Liver (tissue), 3 donors: ENCODE results near the gene NDUFA3.

ENCODE experiments used
- EGR1 ChIP-seq, 2 donors: IDR thresholded peaks; 2 replicates each; pipeline ENCODE4 v1.6.1; 2016 to 2018; ENCODE audit warnings: antibody characterized with exemption in 2 of 2, low read depth in 2 of 2
- GABPA ChIP-seq, 2 donors: IDR thresholded peaks in 1 of 2; conservative IDR thresholded peaks in 1 of 2; 2 replicates each; pipeline ENCODE4 v1.6.1; 2016; ENCODE audit warnings: antibody characterized with exemption in 2 of 2, mild to moderate bottlenecking in 1 of 2, moderate library complexity in 1 of 2
- HNF4G ChIP-seq: IDR thresholded peaks from 2 replicates; pipeline ENCODE4 v1.6.1; 2016; ENCODE audit warnings: antibody characterized with exemption
- JUND ChIP-seq, 2 donors: IDR thresholded peaks; 2 replicates each; pipeline ENCODE4 v1.6.1; 2016; ENCODE audit warnings: antibody characterized with exemption in 2 of 2
- RAD21 ChIP-seq, 2 donors: IDR thresholded peaks; 2 replicates each; pipeline ENCODE4 v1.6.1; 2016; ENCODE audit warnings: antibody characterized with exemption in 2 of 2, mild to moderate bottlenecking in 2 of 2
- RXRA ChIP-seq, 2 donors: IDR thresholded peaks; 2 replicates each; pipeline ENCODE4 v1.6.1; 2017 to 2018; ENCODE audit warnings: antibody characterized with exemption in 2 of 2, mild to moderate bottlenecking in 1 of 2
- SP1 ChIP-seq: IDR thresholded peaks from 2 replicates; pipeline ENCODE4 v1.6.1; 2018; ENCODE audit warnings: antibody characterized with exemption, mild to moderate bottlenecking
- YY1 ChIP-seq: IDR thresholded peaks from 2 replicates; pipeline ENCODE4 v1.6.1; 2016; ENCODE audit warnings: antibody characterized with exemption, mild to moderate bottlenecking
- TF ChIP-seq, protein P1 (sequence below): fragments of 150-350 bp; IDR thresholded peaks from 2 replicates; pipeline ENCODE4 v1.5.1; 2017; ENCODE audit warnings: improper control_type of control experiment, low read depth, low read length; ENCODE audit not compliant: missing input control
- TF ChIP-seq, protein P2 (sequence below): IDR thresholded peaks from 2 replicates; pipeline ENCODE4 v1.6.1; 2016; ENCODE audit warnings: antibody characterized with exemption, mild to moderate bottlenecking
- donor health status: healthy.
- donor health status: healthy.

DNA sequence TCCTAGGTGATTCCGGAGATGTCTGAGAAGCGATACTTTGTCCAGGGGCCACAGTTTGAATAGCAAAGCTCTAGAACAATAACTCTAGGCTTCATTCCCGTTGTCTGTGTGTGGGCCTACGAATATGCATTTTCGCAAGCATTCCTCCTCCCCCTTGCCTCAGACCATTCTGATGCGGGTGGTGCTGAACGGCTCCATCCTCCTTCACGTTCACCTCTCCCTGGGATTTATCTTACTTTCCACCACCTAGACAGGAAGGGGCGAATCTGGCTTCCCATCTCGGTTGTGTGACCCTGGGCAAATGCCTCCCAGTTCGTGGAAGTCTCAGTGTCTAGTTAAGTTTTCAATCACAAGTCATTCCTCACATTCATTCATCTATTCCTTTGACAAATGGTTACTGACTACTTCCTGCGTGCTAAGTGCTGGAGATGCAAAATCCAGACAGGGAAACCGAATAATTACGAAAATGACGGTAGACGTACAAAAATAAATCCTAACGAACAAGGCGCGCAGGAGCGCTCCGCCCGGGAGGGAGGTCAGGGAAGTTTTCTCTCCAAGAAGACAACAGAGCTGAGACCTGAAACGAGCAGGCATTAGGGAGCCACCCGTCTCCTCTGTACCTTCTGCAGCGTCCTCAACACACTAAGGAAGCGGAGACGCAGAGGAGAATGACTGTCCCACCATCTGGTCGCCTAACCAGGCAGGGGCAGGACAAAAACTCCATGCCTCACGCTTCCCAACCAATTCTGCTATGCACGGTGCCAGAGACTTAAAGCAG, 33.6 kb downstream of the NDUFA3 start:
- TF ChIP-seq JUND (IDR thresholded peaks at IDR 0.05) (no peak), GABPA (IDR thresholded peaks at IDR 0.05 in 1 of 2, conservative IDR thresholded peaks at IDR 0.05 in 1 of 2) (no peak), SP1 (no peak), YY1 (no peak), EGR1 (IDR thresholded peaks at IDR 0.05; ENCODE audit: low read depth in 2 of 2) (no peak), RAD21 (IDR thresholded peaks at IDR 0.05) (no peak), RXRA (IDR thresholded peaks at IDR 0.05) (no peak), HNF4G (no peak)
- TF ChIP-seq, protein P1, sequence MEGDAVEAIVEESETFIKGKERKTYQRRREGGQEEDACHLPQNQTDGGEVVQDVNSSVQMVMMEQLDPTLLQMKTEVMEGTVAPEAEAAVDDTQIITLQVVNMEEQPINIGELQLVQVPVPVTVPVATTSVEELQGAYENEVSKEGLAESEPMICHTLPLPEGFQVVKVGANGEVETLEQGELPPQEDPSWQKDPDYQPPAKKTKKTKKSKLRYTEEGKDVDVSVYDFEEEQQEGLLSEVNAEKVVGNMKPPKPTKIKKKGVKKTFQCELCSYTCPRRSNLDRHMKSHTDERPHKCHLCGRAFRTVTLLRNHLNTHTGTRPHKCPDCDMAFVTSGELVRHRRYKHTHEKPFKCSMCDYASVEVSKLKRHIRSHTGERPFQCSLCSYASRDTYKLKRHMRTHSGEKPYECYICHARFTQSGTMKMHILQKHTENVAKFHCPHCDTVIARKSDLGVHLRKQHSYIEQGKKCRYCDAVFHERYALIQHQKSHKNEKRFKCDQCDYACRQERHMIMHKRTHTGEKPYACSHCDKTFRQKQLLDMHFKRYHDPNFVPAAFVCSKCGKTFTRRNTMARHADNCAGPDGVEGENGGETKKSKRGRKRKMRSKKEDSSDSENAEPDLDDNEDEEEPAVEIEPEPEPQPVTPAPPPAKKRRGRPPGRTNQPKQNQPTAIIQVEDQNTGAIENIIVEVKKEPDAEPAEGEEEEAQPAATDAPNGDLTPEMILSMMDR, result no peak
- TF ChIP-seq, protein P2, sequence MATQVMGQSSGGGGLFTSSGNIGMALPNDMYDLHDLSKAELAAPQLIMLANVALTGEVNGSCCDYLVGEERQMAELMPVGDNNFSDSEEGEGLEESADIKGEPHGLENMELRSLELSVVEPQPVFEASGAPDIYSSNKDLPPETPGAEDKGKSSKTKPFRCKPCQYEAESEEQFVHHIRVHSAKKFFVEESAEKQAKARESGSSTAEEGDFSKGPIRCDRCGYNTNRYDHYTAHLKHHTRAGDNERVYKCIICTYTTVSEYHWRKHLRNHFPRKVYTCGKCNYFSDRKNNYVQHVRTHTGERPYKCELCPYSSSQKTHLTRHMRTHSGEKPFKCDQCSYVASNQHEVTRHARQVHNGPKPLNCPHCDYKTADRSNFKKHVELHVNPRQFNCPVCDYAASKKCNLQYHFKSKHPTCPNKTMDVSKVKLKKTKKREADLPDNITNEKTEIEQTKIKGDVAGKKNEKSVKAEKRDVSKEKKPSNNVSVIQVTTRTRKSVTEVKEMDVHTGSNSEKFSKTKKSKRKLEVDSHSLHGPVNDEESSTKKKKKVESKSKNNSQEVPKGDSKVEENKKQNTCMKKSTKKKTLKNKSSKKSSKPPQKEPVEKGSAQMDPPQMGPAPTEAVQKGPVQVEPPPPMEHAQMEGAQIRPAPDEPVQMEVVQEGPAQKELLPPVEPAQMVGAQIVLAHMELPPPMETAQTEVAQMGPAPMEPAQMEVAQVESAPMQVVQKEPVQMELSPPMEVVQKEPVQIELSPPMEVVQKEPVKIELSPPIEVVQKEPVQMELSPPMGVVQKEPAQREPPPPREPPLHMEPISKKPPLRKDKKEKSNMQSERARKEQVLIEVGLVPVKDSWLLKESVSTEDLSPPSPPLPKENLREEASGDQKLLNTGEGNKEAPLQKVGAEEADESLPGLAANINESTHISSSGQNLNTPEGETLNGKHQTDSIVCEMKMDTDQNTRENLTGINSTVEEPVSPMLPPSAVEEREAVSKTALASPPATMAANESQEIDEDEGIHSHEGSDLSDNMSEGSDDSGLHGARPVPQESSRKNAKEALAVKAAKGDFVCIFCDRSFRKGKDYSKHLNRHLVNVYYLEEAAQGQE, result no peak
